HG03066 (cell line): Measurements from ENCODE around the gene TIMM13.
"Not testable (repeated sequence)": the region's sequence is repeated elsewhere in the genome, so short reads cannot be mapped to it uniquely, and the experiment has no call there.

ENCODE experiments used
- ATAC-seq: cut with Tn5 transposase; IDR thresholded peaks from one replicate; pipeline ENCODE4 v1.9.1; 2021; ENCODE audit warnings: low read depth; ENCODE audit not compliant: unreplicated experiment

Gene TIMM13

DNA sequence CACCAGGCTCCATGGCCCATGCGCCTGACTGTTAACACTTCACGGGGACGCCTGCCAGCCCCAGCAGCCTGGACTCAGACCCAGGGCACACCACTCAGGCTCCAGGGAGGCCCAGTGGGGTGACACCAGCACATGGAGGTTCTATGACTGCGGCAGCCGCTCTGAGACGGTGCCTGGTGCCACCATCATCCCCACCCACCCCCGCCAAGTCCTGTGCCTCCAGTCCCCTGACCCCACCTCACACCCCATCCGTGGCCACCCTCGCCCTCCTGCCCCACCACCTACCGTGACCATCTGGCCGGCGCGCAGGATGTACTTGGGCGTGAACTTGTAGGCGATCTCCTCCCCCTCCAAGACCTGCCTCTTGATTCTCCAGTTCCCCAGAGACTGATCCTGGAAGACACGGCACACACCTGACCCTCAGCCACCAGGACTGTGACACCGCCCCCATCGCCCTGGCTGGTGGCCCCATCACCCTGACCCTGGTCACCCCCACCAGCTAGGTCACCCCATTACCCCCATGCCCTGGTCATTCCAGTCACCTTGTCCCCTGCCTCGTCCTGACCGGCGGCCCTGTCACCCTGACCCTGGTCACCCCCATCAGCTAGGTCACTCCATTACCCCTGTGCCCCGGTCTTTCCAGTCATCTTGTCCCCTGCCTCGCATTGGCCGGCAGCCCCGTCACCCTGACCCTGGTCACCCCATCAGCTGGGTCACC is 4.9 kb upstream of the TIMM13 start:
- ATAC-seq = no peak

DNA sequence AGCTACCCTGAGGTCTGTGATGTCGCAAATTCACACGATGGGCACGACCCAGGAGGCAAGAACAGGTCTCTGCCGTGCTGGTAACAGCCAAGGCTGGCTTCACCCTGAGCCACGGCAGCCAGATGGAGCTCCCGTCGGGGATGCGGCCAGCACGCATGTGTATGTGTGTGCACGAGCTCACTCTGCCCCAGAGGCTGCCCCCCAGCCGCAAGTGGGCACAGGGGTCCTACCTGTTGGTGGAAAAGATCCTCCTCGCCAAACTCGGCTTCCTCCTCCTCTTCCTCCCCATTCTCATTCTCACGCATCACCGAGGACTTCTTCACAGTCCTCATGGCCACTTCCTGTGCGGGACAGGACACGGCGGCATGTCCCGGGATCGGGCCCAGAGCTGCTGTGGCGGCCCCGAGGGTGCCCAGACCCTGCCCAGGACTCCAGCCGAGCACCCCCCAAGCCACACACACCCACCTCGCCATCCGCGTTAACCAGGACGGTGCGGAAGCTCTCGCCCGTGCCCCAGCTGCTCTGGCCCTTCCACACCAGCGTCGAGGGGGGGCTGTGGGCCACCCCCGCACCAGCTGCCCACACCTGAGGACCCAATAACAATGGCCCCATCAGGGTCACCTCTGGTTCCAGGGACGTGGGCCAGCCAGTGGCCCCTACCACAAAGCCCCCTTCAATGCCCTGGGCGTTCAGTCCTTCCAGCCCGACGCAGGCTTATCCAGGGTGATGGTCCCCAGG is 4.1 kb upstream of the TIMM13 start:
- ATAC-seq = no peak

DNA sequence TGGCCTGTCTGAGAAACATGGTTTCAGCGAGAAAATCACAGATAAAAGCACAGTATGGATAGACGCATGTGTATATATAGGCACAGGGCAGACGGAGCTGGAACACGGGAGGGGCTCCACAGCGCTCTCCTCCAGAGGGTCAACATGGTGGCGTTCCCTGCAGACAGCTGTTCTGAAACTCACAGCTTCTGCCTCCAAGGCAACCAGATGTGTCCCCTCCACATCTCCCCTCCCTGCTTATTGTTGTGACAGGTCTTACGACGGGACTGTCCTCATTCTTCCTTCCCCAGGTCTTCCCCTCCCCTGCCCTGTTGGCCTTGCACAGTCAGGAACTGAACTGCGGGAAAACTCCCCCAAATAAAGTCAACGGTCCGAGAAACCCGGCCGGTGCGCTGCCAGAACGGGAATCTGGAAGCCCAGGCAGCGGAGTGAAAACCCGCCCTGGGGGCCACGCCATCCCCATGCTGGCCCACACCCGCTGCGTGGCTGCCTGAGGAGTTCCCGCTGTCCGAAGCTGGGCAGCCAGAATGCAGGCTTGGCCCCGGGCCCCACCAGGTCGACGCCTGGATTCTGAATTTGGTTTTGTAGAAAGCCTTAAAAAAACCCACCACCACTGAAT is 2.6 kb upstream of the TIMM13 start:
- no peak for ATAC-seq

DNA sequence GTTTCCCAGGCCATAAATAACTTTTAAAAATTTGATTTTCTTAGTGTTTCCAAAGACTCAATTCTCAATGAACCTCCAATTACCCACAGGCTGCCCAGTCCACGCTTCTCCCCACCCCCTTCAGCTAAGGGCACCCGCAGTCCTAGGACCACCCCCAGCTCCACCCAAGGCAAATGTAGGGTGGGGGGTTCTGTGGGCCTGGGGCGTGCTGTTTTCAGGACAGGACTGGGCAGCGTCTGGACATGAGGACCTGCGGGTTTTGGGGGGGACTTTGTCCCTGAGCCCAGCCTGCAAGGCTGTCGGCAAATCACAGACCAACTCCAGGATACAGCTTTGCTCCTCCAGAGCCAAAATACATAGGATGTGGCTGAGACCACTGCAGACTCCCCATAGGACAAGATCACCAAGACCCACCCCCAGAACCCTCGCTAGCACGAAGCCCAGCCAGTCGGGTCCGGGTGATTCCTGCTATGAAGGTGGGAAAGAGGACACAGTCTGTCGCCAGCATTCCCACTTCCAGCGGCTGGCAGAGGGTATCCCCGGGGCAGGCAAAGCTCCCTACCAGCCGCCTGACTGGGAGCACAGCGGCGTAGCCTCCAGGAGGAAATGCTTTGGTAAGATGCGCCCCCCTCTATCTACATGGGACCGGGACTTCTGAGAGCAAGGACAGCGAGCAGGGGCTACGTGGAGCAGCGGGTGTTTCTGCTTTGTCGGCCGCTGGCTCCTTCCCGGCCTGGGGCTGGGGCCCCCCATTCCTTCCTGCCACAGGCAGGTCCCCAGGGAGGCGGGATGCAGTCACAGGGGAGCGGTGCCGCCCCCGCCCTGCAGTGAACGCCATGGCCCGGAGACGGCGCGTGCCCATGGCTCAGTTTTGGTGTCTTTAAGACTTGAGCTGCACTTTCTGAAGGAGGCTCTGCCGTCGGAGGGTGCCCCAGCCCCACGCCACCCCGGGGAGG is 1.6 kb upstream of the TIMM13 start:
- ATAC-seq = no peak

DNA sequence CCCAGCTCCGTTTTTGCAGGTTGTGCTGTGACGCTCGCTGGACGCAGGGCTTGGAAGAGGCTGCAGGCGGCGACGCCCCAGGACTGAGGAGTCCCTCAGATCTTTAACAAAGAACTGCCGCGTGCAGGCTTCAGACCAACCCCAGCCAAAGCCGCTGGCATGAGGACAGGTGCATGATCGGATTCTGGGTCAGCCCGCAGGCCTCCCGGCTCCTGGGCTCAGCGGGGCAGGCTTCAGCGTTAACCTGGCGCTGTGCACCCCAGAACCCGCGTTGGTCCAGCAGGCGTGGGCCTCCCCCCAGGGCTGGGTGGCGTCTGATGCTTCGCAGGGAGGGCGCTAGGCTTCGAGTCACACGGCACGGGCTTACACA is 920 bp upstream of the TIMM13 start:
- no peak for ATAC-seq

DNA sequence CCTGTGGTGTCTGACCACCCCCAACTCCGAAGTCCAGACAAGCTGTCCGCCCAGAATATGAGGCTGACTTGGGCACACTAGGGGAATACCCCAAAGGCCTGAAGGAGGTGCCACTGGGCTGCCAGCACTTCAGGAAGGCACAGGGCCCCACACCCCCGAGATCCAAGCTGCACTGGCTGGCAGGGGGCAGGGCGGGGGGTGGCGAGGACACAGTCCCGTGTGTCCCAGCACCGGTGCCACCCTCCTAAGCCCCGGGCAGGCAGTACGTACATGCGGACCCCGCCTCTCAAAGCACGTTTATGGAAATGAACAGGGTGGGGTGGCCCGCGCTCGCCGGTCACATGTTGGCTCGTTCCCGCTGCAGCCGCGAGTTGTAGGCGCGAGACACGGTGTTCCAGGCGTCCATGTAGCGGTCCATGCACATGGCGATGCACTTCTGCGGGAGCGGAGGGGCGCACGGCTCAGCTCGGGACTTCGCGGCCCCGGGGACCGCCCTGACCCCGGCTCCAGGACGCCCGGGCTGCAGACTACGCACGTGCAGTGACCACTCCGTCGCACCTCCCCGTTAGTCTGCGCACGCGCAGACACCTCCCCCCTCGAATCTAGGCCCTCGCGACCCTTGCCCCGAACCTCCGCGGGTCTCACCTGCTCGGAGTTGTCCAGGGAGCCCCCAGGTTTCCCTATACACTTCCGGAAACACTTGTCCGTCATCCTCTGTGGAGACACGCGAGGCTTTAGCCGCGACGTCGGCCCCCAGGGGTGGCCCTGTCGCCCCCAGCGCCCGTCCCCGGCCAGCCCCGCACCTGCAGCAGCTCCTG is 566 bp downstream of the TIMM13 start:
- ATAC-seq = peak; percentile 4

DNA sequence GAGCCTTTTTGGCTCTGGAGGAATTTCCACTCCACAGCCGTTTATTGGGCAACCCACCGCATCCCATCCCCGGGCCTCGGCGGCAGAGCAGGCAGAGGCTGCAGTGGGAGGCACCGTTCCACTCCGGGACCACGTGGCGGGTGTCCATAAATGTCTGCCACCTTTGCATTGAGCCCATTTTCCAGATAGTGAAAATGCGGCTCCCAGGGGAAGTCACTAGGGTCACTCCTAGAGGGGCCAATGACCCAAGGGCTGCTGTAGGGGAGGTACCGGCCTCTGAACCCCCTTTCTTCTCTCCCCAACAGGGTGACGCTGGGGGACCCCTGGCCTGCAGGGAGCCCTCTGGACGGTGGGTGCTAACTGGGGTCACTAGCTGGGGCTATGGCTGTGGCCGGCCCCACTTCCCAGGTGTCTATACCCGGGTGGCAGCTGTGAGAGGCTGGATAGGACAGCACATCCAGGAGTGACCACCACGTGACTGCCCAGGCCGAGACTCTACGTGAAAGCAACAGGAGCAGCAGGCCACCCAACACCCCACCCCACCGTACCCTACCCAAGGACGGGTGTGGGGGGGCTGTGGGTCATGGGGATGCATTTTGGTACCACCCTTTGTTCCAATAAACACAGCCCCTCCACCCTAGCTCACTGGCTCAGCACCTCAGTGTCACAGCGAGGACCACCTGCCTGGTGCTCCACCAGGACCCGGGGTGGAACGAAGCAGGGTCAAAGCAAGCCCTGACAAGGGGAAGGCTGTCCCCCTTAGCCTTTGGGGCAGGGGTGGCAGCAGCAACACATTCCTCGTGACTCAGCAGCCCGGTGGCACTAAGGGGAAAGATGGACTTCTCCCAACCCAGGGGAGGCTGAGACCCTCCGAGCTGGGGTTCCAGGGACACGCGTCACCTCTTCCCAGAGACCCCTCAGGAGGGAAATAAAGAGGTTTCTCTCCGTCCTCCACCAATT is 1.5 kb downstream of the TIMM13 start:
- ATAC-seq = no peak

DNA sequence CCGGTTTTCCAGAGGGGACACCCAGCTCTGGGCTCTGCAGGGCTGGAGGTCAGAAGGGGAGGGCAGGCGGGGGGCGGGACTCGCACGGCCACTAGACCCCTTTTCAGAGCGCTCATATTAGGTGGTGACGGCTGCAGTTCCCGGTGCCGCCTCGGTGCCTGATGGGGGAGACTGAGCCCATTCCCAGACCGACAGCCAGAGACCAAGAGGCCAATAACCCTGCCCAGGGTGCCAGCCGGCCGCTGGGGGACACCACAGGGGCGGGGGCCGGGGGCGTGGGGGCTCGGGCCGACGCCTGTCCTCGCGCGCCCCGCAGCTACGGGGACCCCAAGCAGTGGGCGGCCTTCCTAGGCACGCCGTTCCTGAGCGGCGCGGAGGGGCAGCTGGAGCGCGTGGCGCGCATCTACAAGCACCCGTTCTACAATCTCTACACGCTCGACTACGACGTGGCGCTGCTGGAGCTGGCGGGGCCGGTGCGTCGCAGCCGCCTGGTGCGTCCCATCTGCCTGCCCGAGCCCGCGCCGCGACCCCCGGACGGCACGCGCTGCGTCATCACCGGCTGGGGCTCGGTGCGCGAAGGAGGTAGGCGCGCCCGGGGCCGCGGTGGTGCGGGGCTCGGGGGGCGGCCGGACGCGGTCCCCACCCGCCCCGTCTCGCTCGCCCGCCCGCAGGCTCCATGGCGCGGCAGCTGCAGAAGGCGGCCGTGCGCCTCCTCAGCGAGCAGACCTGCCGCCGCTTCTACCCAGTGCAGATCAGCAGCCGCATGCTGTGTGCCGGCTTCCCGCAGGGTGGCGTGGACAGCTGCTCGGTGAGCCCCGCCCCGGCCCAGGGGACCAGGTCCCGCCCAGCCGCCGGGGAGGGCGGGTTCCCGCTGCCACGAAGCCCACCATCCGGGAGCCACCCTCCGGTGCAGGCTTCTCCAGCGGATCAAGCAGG is 2.4 kb downstream of the TIMM13 start:
- ATAC-seq = no peak

DNA sequence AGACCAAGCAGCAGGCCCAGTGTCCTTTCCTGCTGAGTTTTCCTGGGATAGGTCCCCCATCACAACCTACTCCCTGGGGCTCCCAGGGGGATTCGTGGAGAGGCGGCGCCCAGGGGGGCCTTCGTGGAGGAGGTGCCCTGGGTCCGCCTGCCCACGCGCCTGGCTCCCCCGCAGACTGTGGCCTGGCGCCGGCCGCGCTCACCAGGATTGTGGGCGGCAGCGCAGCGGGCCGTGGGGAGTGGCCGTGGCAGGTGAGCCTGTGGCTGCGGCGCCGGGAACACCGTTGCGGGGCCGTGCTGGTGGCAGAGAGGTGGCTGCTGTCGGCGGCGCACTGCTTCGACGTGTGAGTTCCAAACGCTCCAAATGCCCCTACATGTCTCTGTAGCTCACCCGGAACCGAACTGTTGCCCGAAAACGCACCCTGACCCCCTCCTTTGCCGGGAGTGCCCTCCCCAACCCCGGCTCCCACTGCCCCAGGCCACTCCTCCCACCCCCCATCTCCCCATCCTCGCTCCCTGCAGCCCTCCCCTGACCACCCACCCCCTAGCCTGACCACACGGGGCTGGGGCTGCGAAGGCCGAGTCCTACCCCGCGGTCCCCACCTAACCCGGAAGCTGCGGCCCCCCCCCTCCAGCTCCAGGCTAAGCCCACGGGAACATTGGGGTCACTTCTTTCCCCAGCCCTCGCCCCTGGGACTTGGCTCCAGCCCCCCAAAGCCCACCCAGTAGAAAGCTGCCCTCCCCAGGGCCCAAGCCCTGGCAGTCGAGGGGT is 3.3 kb downstream of the TIMM13 start:
- no peak for ATAC-seq

DNA sequence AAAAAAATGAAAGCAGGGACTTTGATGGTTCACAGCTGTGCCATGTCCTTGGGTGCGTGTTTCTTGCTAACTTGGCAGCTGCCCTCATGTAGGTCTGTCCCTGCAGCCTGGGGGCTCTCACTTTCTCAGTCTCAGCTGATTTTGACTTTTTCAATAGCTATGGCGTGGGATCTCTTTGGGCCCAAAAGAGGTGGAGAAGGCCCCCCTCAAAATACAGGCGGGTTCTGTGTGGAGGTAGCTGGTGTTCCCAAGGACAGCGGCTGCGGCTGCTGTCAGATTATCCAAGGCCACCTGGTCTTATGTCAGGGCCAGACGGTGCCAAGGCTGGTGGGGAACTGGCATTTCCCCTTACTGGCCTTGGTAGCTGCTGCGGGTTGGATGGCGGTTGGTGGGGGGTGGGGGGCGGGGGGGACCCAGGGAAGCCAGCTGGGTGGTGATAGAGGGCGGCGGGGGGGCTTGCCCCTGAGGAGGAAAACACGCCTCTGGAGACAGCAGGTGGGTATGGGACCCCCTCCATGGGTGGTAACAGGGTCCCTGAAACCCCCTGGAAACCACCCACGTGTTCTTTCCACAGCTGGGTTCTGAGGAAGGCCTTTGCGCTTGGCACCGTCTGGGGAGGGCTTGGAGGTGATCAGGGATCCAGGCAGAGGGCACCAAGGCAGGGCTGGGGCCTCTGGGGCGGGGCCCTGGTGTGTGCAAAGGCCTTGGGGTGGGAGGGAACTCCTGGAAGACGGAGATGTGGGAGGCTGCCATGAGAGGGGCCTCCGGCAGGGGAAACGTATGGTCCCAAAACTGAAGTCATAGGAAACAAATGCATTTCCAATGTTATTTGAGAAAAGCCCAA is 4.1 kb downstream of the TIMM13 start:
- ATAC-seq = no peak

DNA sequence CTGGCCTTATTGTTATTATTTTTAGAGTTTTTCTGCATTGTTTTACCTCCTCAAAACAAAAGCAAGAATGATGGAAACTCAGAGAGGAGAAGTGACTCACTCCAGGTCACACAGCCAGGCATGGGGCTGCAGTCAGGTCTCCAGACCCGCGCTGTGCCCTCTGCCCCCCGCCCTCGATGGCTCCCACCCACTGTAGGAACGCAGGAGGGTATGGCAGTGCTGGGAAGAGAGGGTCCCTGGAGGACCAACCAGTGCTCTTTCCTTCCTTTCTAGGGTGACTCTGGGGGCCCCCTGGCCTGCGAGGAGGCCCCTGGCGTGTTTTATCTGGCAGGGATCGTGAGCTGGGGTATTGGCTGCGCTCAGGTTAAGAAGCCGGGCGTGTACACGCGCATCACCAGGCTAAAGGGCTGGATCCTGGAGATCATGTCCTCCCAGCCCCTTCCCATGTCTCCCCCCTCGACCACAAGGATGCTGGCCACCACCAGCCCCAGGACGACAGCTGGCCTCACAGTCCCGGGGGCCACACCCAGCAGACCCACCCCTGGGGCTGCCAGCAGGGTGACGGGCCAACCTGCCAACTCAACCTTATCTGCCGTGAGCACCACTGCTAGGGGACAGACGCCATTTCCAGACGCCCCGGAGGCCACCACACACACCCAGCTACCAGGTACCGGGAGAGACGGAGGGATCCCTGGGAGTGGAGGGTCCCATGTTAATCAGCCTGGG is 5.6 kb downstream of the TIMM13 start:
- no peak for ATAC-seq

DNA sequence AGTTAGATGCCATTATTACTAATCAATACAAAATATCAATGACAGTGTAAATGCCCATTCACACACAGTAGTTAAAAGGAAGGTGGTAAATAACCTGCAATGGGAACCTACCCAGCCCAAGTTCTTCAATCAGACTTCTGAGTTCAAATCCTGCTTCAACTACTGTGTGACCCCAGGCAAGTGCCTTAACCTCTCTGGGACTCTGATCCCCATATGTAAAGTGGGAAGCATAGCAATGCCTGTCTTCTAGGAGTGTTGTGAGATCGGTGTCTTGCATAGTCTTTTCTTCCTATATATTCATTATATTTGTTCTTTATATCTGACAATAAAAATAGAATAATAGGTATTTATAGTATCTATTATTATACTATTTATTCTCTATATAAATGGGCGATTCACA is 6.9 kb downstream of the TIMM13 start:
- ATAC-seq = no peak

DNA sequence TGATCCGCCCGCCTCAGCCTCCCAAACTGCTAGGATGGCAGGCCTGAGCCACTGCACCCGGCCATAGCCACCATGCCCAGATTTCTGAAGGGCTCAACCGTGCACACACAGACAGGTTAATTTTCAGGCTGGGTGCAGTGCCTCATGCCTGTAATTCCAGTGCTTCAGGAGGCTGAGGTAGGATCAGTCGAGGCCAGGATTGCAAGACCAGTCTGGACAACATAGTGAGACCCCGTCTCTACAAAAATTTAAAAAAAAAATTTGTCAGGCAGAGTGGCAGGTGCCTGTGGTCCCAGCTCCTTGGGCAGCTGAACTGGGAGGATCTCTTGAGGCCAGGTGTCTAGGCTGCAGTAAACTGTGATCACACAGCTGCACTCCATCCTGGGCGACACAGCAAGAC is 7.6 kb downstream of the TIMM13 start:
- no peak for ATAC-seq

DNA sequence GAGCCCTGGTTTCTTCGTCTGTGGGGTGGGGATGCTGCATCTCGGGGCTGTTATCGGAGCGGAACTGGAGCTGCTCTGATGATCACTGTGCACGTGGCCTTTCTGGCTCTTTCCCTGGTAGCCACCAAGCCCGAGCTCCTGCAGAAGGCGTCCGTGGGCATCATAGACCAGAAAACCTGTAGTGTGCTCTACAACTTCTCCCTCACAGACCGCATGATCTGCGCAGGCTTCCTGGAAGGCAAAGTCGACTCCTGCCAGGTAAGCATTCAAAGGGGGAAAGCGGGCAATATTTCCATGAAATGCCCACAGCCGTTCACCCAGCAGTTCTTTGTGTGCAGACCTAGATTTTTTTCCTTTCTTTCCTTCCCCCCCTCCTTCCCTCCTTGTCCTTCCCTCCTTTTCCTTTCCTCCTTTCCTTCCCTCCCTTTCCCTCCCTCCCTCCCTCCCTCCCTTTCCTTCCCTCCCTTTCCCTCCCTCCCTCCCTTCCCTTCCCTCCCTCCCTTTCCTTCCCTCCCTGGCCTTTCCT is 9.4 kb downstream of the TIMM13 start:
- no peak for ATAC-seq

DNA sequence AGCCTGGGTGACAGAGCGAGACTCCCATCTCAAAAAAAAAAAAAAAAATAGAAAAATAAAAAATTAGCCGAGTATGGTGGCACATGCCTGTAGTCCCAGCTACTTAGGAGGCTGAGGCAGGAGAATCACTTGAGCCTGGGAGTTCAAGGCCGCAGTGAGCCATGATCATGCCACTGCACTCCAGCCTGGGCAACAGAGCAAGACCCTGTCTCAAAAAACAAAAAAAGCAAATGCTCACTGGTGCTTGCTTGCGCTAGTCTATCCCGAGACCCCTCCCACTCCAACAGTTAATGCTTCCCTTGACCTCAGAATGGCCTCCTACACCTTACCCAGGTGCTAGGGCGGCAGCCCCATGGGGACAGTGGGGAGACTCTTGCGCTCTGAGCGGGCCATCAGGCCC is 9.9 kb downstream of the TIMM13 start:
- ATAC-seq = not testable (repeated sequence)
